ENCODE data around the gene SNX8. TPM values are rescaled to one million over a fixed set of nuclear protein-coding genes. Genes with fewer than 3 reads are reported as not detected.

SNX8 gene, protein sequence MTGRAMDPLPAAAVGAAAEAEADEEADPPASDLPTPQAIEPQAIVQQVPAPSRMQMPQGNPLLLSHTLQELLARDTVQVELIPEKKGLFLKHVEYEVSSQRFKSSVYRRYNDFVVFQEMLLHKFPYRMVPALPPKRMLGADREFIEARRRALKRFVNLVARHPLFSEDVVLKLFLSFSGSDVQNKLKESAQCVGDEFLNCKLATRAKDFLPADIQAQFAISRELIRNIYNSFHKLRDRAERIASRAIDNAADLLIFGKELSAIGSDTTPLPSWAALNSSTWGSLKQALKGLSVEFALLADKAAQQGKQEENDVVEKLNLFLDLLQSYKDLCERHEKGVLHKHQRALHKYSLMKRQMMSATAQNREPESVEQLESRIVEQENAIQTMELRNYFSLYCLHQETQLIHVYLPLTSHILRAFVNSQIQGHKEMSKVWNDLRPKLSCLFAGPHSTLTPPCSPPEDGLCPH
- total RNA-seq (2014; rRNA removed; shearing (Covaris generic)) (4.3 and 12.1 TPM in 2 replicates), total RNA-seq (2022) (42.0 and 50.2 TPM in 2 replicates), Bru-seq, nascent RNA (percentile 58 among the genes with signal in this experiment), BruChase-seq, experiment 1, labeled RNA remaining after a 6-hour chase (percentile 65 among the genes with signal in this experiment), BruChase-seq, experiment 2, labeled RNA remaining after a 2-hour chase (percentile 60 among the genes with signal in this experiment)
- long read RNA-seq, full-length matches to known transcripts = 26 of 33 reads
- long read RNA-seq, partial matches to known transcripts = 2 of 33 reads
- long read RNA-seq, other reads (novel, unspliced or antisense) = 5 of 33 reads

DNA sequence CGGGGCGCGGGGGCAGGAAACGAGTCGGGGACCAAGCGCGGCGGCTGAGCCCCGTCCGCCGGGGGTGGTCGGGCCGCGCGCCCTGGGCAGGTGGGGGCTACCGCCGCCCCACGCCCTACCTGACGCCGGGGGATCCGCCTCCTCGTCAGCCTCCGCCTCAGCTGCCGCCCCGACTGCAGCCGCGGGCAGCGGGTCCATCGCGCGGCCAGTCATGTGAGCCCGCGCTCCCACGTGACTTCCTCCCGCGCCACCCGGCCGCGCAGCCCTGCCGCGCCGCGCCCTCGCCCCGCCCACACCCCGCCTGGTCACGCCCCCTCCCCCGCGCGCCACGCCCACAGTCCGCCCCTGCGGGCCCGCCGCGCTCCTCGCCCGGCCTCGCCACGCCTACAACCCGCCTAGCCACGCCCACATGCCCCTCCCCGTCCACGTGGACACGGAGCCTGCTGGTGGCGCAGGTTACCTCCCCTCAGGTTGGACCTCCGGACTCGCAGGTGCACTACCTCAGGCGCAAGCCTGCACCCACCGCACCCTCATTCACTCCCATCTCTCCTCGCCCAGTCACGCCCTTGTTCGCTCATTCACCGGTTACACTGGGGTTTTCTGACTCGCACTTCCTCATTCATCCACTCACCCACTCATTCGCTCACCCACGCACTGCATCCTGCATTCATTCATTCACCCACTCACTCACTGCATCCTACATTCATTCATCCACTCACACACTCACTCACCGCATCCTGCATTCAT is at the start of gene SNX8:
Gene SNX8, minus strand, starts transcription at position 233 of the 747 bp plus-strand sequence. Its CDS starts 20 bp downstream, at position 213.
- Histone ChIP-seq H3K4me2 (ENCODE audit: low read length) (peak within 1 kb of the TSS; percentile 92), H3K4me3 (ENCODE audit: low read depth, low read length, poor library complexity, severe bottlenecking) (peak within 1 kb of the TSS; percentile 97), H3K36me3 (ENCODE audit: insufficient read depth, low read length) (peaks cover 9% of the 10 kb centered on the region), H3K4me1 (ENCODE audit: insufficient read depth, low read length, poor library complexity, severe bottlenecking) (peaks cover 43% of the 10 kb centered on the region), H2AFZ (ENCODE audit: low read length) (peak within 1 kb of the TSS; percentile 74), H4K20me1 (ENCODE audit: insufficient read depth, low read length) (no peaks in the 10 kb centered on the region), H3K9me2 (ENCODE audit: insufficient read depth, low read length) (no peaks in the 10 kb centered on the region), H3K27ac (ENCODE audit: low read depth, low read length, poor library complexity, severe bottlenecking) (peak within 1 kb of the TSS; percentile 22), H3K79me2 (ENCODE audit: insufficient read depth, low read depth, low read length) (peaks cover 36% of the 10 kb centered on the region; the same call in 1 of the 2 replicates), H3K9me3 (ENCODE audit: low read length) (no peaks in the 10 kb centered on the region)
- intact Hi-C loops (cut with micrococcal nuclease; ENCODE audit: unreplicated experiment) = loop anchor here (5.0 kb wide), 1 partner anchor 88 kb away; the partner anchor contains the start of gene CHST12
- ChIA-PET POLR2A (no interaction called here), CTCF (ENCODE audit: unreplicated experiment) (no interaction called here)
- no TSS peak for BruUV-seq (replicated peaks)
- peak; percentile 86 for DNase-seq (ENCODE audit: low spot score)
- TF ChIP-seq, protein P1, sequence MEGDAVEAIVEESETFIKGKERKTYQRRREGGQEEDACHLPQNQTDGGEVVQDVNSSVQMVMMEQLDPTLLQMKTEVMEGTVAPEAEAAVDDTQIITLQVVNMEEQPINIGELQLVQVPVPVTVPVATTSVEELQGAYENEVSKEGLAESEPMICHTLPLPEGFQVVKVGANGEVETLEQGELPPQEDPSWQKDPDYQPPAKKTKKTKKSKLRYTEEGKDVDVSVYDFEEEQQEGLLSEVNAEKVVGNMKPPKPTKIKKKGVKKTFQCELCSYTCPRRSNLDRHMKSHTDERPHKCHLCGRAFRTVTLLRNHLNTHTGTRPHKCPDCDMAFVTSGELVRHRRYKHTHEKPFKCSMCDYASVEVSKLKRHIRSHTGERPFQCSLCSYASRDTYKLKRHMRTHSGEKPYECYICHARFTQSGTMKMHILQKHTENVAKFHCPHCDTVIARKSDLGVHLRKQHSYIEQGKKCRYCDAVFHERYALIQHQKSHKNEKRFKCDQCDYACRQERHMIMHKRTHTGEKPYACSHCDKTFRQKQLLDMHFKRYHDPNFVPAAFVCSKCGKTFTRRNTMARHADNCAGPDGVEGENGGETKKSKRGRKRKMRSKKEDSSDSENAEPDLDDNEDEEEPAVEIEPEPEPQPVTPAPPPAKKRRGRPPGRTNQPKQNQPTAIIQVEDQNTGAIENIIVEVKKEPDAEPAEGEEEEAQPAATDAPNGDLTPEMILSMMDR (conservative IDR thresholded peaks at IDR 0.05; ENCODE audit: low read length) = no peak

DNA sequence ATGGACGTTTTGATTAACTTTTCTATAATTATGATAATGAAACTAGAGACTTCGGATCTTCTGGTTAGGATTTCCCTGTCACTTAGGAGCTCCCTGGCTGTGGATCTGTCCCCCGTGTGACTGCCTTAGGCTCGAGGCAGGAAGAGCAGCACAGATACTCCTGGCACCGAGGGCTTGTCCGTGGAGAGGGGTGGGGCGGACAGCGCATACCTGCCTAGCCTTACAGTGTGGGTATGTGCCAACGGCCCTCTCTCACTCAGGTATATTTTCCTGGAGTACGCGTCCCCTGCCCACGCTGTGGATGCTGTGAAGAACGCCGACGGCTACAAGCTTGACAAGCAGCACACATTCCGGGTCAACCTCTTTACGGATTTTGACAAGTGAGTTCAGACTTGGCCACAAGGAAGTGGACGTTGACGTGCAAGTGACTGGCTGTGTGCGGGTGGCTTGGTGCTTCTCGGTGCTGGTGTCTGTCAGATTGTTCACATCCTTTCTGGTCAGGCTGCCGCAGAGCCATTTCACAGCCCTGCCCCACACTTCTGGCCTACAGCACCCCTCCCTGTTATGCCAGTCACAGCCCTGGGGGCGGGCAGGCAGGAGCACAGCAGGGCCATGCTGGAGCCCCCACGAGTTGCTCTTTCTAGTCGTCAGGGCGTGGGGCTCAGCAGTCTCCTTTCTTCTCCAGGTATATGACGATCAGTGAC is 48.3 kb upstream of the SNX8 start:
- peaks cover 40% of the 10 kb centered on the region for H3K79me2 ChIP-seq (ENCODE audit: insufficient read depth, low read depth, low read length)

More for the DNA sequence above, 48.3 kb upstream of the SNX8 start:
- Histone ChIP-seq H3K4me3 (ENCODE audit: low read depth, low read length, poor library complexity, severe bottlenecking) (no peak overlapping the region), H2AFZ (ENCODE audit: low read length) (no peak overlapping the region), H3K9me3 (ENCODE audit: low read length) (no peaks in the 10 kb centered on the region), H3K27ac (ENCODE audit: low read depth, low read length, poor library complexity, severe bottlenecking) (no peak overlapping the region), H4K20me1 (ENCODE audit: insufficient read depth, low read length) (peaks cover 25% of the 10 kb centered on the region), H3K9me2 (ENCODE audit: insufficient read depth, low read length) (no peaks in the 10 kb centered on the region), H3K4me1 (ENCODE audit: insufficient read depth, low read length, poor library complexity, severe bottlenecking) (no peaks in the 10 kb centered on the region), H3K36me3 (ENCODE audit: insufficient read depth, low read length) (peaks cover 99% of the 10 kb centered on the region), H3K4me2 (ENCODE audit: low read length) (no peak overlapping the region)
- ChIA-PET POLR2A (no interaction called here), CTCF (ENCODE audit: unreplicated experiment) (no interaction called here)
- intact Hi-C loops (cut with micrococcal nuclease; ENCODE audit: unreplicated experiment) = no loop called here
- no peak for DNase-seq (ENCODE audit: low spot score)
- no peak for TF ChIP-seq EZH2phosphoT487 (IDR thresholded peaks at IDR 0.05; ENCODE audit: borderline replicate concordance, low read depth, low read length)
- TF ChIP-seq, protein P1 (conservative IDR thresholded peaks at IDR 0.05; ENCODE audit: low read length) = no peak
- no TSS peak for BruUV-seq (replicated peaks)

Data from OCI-LY7 (cell line).